LoVo (cell line): ENCODE data around the gene KAT5.
"Not testable (repeated sequence)": the region's sequence is repeated elsewhere in the genome, so short reads cannot be mapped to it uniquely, and the experiment has no call there.

Source experiments
- DNase-seq: peaks from one replicate; pipeline ENCODE4 v3.0.0-alpha.2; 2016; ENCODE audit warnings: low spot score

KAT5 gene

GRCh38 chr11:65709661-65710060, 2.4 kb upstream of the KAT5 start:
- DNase-seq = no peak

- DNase-seq = no peak
Measured at GRCh38 chr11:65710421-65710820, 1.6 kb upstream of the KAT5 start.

- no peak for DNase-seq
Measured at GRCh38 chr11:65712633-65713076, 603 bp downstream of the KAT5 start.

- DNase-seq = no peak
Measured at GRCh38 chr11:65713212-65713969, 1.3 kb downstream of the KAT5 start.

GRCh38 chr11:65714433-65714832, 2.4 kb downstream of the KAT5 start:
- no peak for DNase-seq

GRCh38 chr11:65716302-65716701, 4.2 kb downstream of the KAT5 start:
- no peak for DNase-seq

- DNase-seq = no peak
Measured at GRCh38 chr11:65716774-65717405, 4.8 kb downstream of the KAT5 start.

GRCh38 chr11:65717906-65718305, 5.9 kb downstream of the KAT5 start:
- no peak for DNase-seq

GRCh38 chr11:65718531-65718930, 6.5 kb downstream of the KAT5 start:
- DNase-seq = no peak

- DNase-seq = no peak
Measured at GRCh38 chr11:65718964-65719492, 7.0 kb downstream of the KAT5 start.

- no peak for DNase-seq
Measured at GRCh38 chr11:65719871-65720210, 7.8 kb downstream of the KAT5 start.

- peak; percentile 87 for DNase-seq
Measured at GRCh38 chr11:65720211-65720934, 8.3 kb downstream of the KAT5 start, which contains the start of gene RNASEH2C. Gene RNASEH2C, minus strand, starts transcription at chr11:65720798. Its CDS starts 40 bp downstream, at chr11:65720758.

GRCh38 chr11:65722261-65722660, 10.2 kb downstream of the KAT5 start:
- DNase-seq = no peak

GRCh38 chr11:65726660-65727059, 14.6 kb downstream of the KAT5 start:
- DNase-seq = no peak

- DNase-seq = no peak
Measured at GRCh38 chr11:65727865-65728264, 15.8 kb downstream of the KAT5 start.

GRCh38 chr11:65730461-65730860, 18.4 kb downstream of the KAT5 start:
- DNase-seq = no peak

GRCh38 chr11:65735111-65735510, 23.1 kb downstream of the KAT5 start:
- DNase-seq = not testable (repeated sequence)

GRCh38 chr11:65736810-65737209, 24.8 kb downstream of the KAT5 start:
- no peak for DNase-seq

GRCh38 chr11:65739022-65739421, 27.0 kb downstream of the KAT5 start:
- DNase-seq = no peak

- DNase-seq = no peak
Measured at GRCh38 chr11:65741185-65741584, 29.1 kb downstream of the KAT5 start.

GRCh38 chr11:65742353-65742752, 30.3 kb downstream of the KAT5 start:
- no peak for DNase-seq

- no peak for DNase-seq
Measured at GRCh38 chr11:65743681-65744025, 31.6 kb downstream of the KAT5 start.
